Cardiac fibroblast (primary cell): ENCODE data around the gene PCDH17.

ENCODE experiments used
- DNase-seq, 2 donors: peaks; one replicate each; pipeline versions ENCODE4 v3.0.0 to v3.0.0-alpha.2; 2010; ENCODE audit warnings: low read depth in 2 of 2
- H3K4me3 ChIP-seq, 2 donors: replicated peaks in 1 of 2; 1 replicate in 1 of 2; 2 replicates in 1 of 2; pipeline ENCODE4 v1.5.1; 2011; ENCODE audit warnings: low read depth in 2 of 2, low read length in 2 of 2, mild to moderate bottlenecking in 2 of 2, moderate library complexity in 1 of 2
- TF ChIP-seq, protein P1 (sequence below): IDR thresholded peaks from one replicate; pipeline ENCODE4 v1.5.1; 2011; ENCODE audit warnings: low read depth, mild to moderate bottlenecking, low read length, inconsistent platforms

PCDH17 gene

GRCh38 chr13:57635541-57636085 lies 4.1 kb downstream of the PCDH17 start:
- no peak for DNase-seq
- TF ChIP-seq, protein P1, sequence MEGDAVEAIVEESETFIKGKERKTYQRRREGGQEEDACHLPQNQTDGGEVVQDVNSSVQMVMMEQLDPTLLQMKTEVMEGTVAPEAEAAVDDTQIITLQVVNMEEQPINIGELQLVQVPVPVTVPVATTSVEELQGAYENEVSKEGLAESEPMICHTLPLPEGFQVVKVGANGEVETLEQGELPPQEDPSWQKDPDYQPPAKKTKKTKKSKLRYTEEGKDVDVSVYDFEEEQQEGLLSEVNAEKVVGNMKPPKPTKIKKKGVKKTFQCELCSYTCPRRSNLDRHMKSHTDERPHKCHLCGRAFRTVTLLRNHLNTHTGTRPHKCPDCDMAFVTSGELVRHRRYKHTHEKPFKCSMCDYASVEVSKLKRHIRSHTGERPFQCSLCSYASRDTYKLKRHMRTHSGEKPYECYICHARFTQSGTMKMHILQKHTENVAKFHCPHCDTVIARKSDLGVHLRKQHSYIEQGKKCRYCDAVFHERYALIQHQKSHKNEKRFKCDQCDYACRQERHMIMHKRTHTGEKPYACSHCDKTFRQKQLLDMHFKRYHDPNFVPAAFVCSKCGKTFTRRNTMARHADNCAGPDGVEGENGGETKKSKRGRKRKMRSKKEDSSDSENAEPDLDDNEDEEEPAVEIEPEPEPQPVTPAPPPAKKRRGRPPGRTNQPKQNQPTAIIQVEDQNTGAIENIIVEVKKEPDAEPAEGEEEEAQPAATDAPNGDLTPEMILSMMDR, result no peak
- H3K4me3 ChIP-seq, result no peak overlapping the region

- TF ChIP-seq, protein P1, result no peak
- DNase-seq, result no peak
- no peak overlapping the region for H3K4me3 ChIP-seq
Measured at GRCh38 chr13:57636816-57637215, 5.3 kb downstream of the PCDH17 start.

GRCh38 chr13:57637515-57637914 lies 6.0 kb downstream of the PCDH17 start:
- no peak overlapping the region for H3K4me3 ChIP-seq
- no peak for DNase-seq
- TF ChIP-seq, protein P1, result no peak

- TF ChIP-seq, protein P1, result no peak
- no peak for DNase-seq
- no peak overlapping the region for H3K4me3 ChIP-seq
Measured at GRCh38 chr13:57638186-57638890, 6.8 kb downstream of the PCDH17 start.

DNA sequence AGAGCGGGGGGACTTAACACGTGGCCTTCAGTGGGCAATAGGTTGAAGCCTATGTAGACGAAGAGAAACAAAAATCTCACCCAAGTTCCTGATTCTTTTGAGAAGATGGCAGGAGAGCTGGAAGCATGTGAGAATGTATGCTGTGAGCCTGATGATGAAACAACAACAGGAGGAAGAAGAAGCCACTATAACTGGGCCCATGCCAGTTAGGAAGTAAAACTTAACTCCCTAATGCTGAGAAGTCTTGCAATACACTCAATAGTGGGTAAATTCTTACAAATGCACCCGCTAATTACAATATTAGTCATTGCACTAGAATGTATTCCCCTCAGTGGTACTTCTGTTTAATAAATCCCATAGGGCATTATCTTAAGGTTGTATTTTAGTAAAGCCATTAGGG lies 9.1 kb downstream of the PCDH17 start:
- DNase-seq, result peak in 1 of 2 donors; percentile 12
- TF ChIP-seq, protein P1, result no peak
- no peak overlapping the region for H3K4me3 ChIP-seq

GRCh38 chr13:57641051-57641450 lies 9.5 kb downstream of the PCDH17 start:
- TF ChIP-seq, protein P1, result no peak
- no peak for DNase-seq
- H3K4me3 ChIP-seq, result no peak overlapping the region
